Ascending aorta (tissue), 2 donors: ENCODE measurements around the gene CEMIP. TPM values are rescaled to one million over a fixed set of nuclear protein-coding genes. Genes with fewer than 3 reads are reported as not detected.
"Not testable (repeated sequence)": the region's sequence is repeated elsewhere in the genome, so short reads cannot be mapped to it uniquely, and the experiment has no call there.

Source experiments
- DNase-seq, 2 donors: peaks; one replicate each; pipeline ENCODE4 v3.0.0-alpha.2; 2019; ENCODE audit warnings: low spot score in 2 of 2
- H3K27ac ChIP-seq, 2 donors: fragments of 200-600 bp; sonication (generic); one replicate each; pipeline ENCODE4 v1.5.1; 2016 to 2017; ENCODE audit warnings: mild to moderate bottlenecking in 1 of 2
- H3K27me3 ChIP-seq: fragments of 200-600 bp; sonication (generic); one replicate; pipeline ENCODE4 v1.5.1; 2017
- H3K36me3 ChIP-seq, 2 donors: fragments of 200-600 bp; sonication (generic); one replicate each; pipeline ENCODE4 v1.5.1; 2016
- H3K4me1 ChIP-seq, 2 donors: fragments of 200-600 bp; sonication (generic); one replicate each; pipeline ENCODE4 v1.5.1; 2016 to 2017; ENCODE audit warnings: mild to moderate bottlenecking in 1 of 2
- H3K4me3 ChIP-seq, 2 donors: fragments of 200-600 bp; sonication (generic); one replicate each; pipeline ENCODE4 v1.5.1; 2016 to 2017; ENCODE audit warnings: mild to moderate bottlenecking in 1 of 2
- H3K9me3 ChIP-seq, 2 donors: fragments of 200-600 bp; sonication (generic); one replicate each; pipeline ENCODE4 v1.5.1; 2016
- CTCF ChIP-seq, 3 experiments: fragments of 200-600 bp in 2 of 3; fragments of 450-650 bp in 1 of 3; sonication (generic) in 2 of 3; IDR thresholded peaks; one replicate each; pipeline ENCODE4 v1.5.1; 2016 to 2019; ENCODE audit warnings: antibody characterized with exemption in 3 of 3, mild to moderate bottlenecking in 1 of 3, moderate library complexity in 1 of 3
- intact Hi-C: fragments of 100-400 bp; cut with DNase I; formaldehyde crosslinking; loops from one replicate; pipeline ENCODE4 v1.15.1; 2023
- total RNA-seq: library from RNA; depleted of rRNA; stranded (reverse); fragments of >200 nt; gene quantifications from one replicate; pipeline ENCODE4 v1.1.0, GENCODE V29; 2016

The CEMIP gene
- total RNA-seq, 1 donor from 2014 or later, result not detected

- intact Hi-C loops, result no loop called here
- Histone ChIP-seq H3K27me3 (no peaks in the 10 kb centered on the region), H3K4me3 (no peak overlapping the region), H3K4me1 (no peaks in the 10 kb centered on the region), H3K27ac (no peak overlapping the region), H3K9me3 (no peaks in the 10 kb centered on the region), H3K36me3 (peaks cover 0 to 6% of the 10 kb centered on the region in 2 donors)
- no peak for DNase-seq
- no peak for TF ChIP-seq CTCF (IDR thresholded peaks at IDR 0.05)
These were observed 20.9 kb upstream of the CEMIP start for GRCh38 chr15:80758130-80758745.

GRCh38 chr15:80760960-80761359, 18.2 kb upstream of the CEMIP start:
- no peak overlapping the region for H3K27ac ChIP-seq
- H3K27me3 ChIP-seq, result no peaks in the 10 kb centered on the region
- no peaks in the 10 kb centered on the region for H3K4me1 ChIP-seq
- intact Hi-C loops, result no loop called here
- no peak overlapping the region for H3K4me3 ChIP-seq
- DNase-seq, result no peak
- TF ChIP-seq CTCF (IDR thresholded peaks at IDR 0.05), result no peak
- no peaks in the 10 kb centered on the region for H3K9me3 ChIP-seq
- H3K36me3 ChIP-seq, result no peaks in the 10 kb centered on the region

- intact Hi-C loops, result no loop called here
- Histone ChIP-seq H3K4me1 (no peaks in the 10 kb centered on the region), H3K36me3 (no peaks in the 10 kb centered on the region), H3K27ac (no peak overlapping the region), H3K9me3 (no peaks in the 10 kb centered on the region), H3K4me3 (no peak overlapping the region), H3K27me3 (no peaks in the 10 kb centered on the region)
- no peak for DNase-seq
- no peak for TF ChIP-seq CTCF (IDR thresholded peaks at IDR 0.05)
These were observed 17.4 kb upstream of the CEMIP start for GRCh38 chr15:80761754-80762153.

GRCh38 chr15:80763235-80763634, 15.9 kb upstream of the CEMIP start:
- H3K4me1 ChIP-seq, intact Hi-C loops, H3K36me3 ChIP-seq, H3K9me3 ChIP-seq, H3K27me3 ChIP-seq, DNase-seq, H3K4me3 ChIP-seq, H3K27ac ChIP-seq: not testable (repeated sequence)

GRCh38 chr15:80764535-80764934, 14.6 kb upstream of the CEMIP start:
- Histone ChIP-seq H3K9me3 (no peaks in the 10 kb centered on the region), H3K4me3 (no peak overlapping the region), H3K4me1 (no peaks in the 10 kb centered on the region), H3K27me3 (no peaks in the 10 kb centered on the region), H3K36me3 (no peaks in the 10 kb centered on the region), H3K27ac (no peak overlapping the region)
- intact Hi-C loops, result no loop called here
- TF ChIP-seq CTCF (IDR thresholded peaks at IDR 0.05), result no peak
- no peak for DNase-seq

- no peak for DNase-seq
- no peak for TF ChIP-seq CTCF (IDR thresholded peaks at IDR 0.05)
- Histone ChIP-seq H3K27ac (no peak overlapping the region), H3K4me1 (no peaks in the 10 kb centered on the region), H3K27me3 (no peaks in the 10 kb centered on the region), H3K36me3 (no peaks in the 10 kb centered on the region), H3K4me3 (no peak overlapping the region), H3K9me3 (no peaks in the 10 kb centered on the region)
- intact Hi-C loops, result no loop called here
These were observed 12.9 kb upstream of the CEMIP start for GRCh38 chr15:80766275-80766674.
